GM19025 (cell line): ENCODE measurements around the gene TMA7.

Experiments used
- ATAC-seq: cut with Tn5 transposase; IDR thresholded peaks from one replicate; pipeline ENCODE4 v1.9.1; 2021; ENCODE audit warnings: mild to moderate bottlenecking, low read depth, moderate library complexity; ENCODE audit not compliant: unreplicated experiment

Gene TMA7

GRCh38 chr3:48408823-48409281 is 31.2 kb upstream of the TMA7 start:
- ATAC-seq = no peak

GRCh38 chr3:48409291-48410201 is 30.5 kb upstream of the TMA7 start:
- no peak for ATAC-seq

- no peak for ATAC-seq
Measured at GRCh38 chr3:48410205-48411040, 29.6 kb upstream of the TMA7 start.

- ATAC-seq = no peak
Measured at GRCh38 chr3:48411041-48411588, 28.9 kb upstream of the TMA7 start.

GRCh38 chr3:48411606-48412374 is 28.3 kb upstream of the TMA7 start:
- no peak for ATAC-seq

- no peak for ATAC-seq
Measured at GRCh38 chr3:48412375-48413001, 27.6 kb upstream of the TMA7 start.

GRCh38 chr3:48413086-48413485 is 27.0 kb upstream of the TMA7 start:
- no peak for ATAC-seq

- ATAC-seq = no peak
Measured at GRCh38 chr3:48413611-48414010, 26.4 kb upstream of the TMA7 start.

GRCh38 chr3:48414376-48415250 is 25.4 kb upstream of the TMA7 start:
- ATAC-seq = no peak

GRCh38 chr3:48415251-48415953 is 24.7 kb upstream of the TMA7 start:
- no peak for ATAC-seq

- ATAC-seq = no peak
Measured at GRCh38 chr3:48416091-48416505, 24.0 kb upstream of the TMA7 start.

GRCh38 chr3:48416546-48416945 is 23.5 kb upstream of the TMA7 start:
- no peak for ATAC-seq

GRCh38 chr3:48417529-48418108 is 22.4 kb upstream of the TMA7 start:
- no peak for ATAC-seq

- ATAC-seq = no peak
Measured at GRCh38 chr3:48418140-48418539, 21.9 kb upstream of the TMA7 start.

- ATAC-seq = no peak
Measured at GRCh38 chr3:48418651-48419050, 21.4 kb upstream of the TMA7 start.

GRCh38 chr3:48419149-48419548 is 20.9 kb upstream of the TMA7 start:
- ATAC-seq = no peak

- ATAC-seq = no peak
Measured at GRCh38 chr3:48419597-48419996, 20.5 kb upstream of the TMA7 start.

GRCh38 chr3:48420561-48420960 is 19.5 kb upstream of the TMA7 start:
- no peak for ATAC-seq
